HUES64 (cell line): ENCODE measurements around the gene WDFY4.

ENCODE experiments used
- H3K27ac ChIP-seq: 2 replicates; pipeline ENCODE4 v1.7.0; 2013; ENCODE audit warnings: low read depth, low read length, inconsistent platforms
- H3K27me3 ChIP-seq: 2 replicates; pipeline ENCODE4 v1.6.1; 2013; ENCODE audit warnings: mild to moderate bottlenecking, low read length; ENCODE audit not compliant: insufficient read depth
- H3K36me3 ChIP-seq: 2 replicates; pipeline ENCODE4 v1.6.1; 2013; ENCODE audit warnings: mild to moderate bottlenecking, low read length; ENCODE audit not compliant: insufficient read depth
- H3K4me1 ChIP-seq: 2 replicates; pipeline ENCODE4 v1.6.1; 2013; ENCODE audit warnings: mild to moderate bottlenecking, low read length, moderate library complexity; ENCODE audit not compliant: insufficient read depth
- H3K4me3 ChIP-seq: 2 replicates; pipeline ENCODE4 v1.5.1; 2013; ENCODE audit warnings: mild to moderate bottlenecking, low read length, moderate library complexity
- H3K9ac ChIP-seq: 2 replicates; pipeline ENCODE4 v1.6.1; 2013; ENCODE audit warnings: mild to moderate bottlenecking, low read depth, low read length
- H3K9me3 ChIP-seq: 2 replicates; pipeline ENCODE4 v1.6.1; 2013; ENCODE audit warnings: low read depth, low read length; ENCODE audit not compliant: insufficient read depth
- whole genome bisulfite sequencing: fragments of 150-250, 120-280 bp; methylation state at CpG from one replicate; pipeline ENCODE4 v1.1.7; 2013; ENCODE audit warnings: missing lambda C conversion rate; 5-methylcytosine and 5-hydroxymethylcytosine counted together

Gene WDFY4

GRCh38 chr10:48678041-48678440 is 6.6 kb upstream of the WDFY4 start:
- Histone ChIP-seq H3K27ac (no peak overlapping the region), H3K4me1 (no peaks in the 10 kb centered on the region)
- 100% methylated on average over 1 of the region's 1 CpG for WGBS

GRCh38 chr10:48681740-48682139 is 2.9 kb upstream of the WDFY4 start:
- no peak overlapping the region for H3K27ac ChIP-seq
- H3K4me3 ChIP-seq, result no peak overlapping the region
- 94% methylated on average over 3 of the region's 3 CpGs for WGBS
- H3K36me3 ChIP-seq, result no peaks in the 10 kb centered on the region
- H3K9ac ChIP-seq, result no peak overlapping the region
- no peaks in the 10 kb centered on the region for H3K27me3 ChIP-seq
- peaks cover 9% of the 10 kb centered on the region; the same call in 1 of the 2 replicates for H3K9me3 ChIP-seq
- H3K4me1 ChIP-seq, result no peaks in the 10 kb centered on the region

More at GRCh38 chr10:48678041-48678440, 6.6 kb upstream of the WDFY4 start:
- Histone ChIP-seq H3K27me3 (no peaks in the 10 kb centered on the region), H3K9ac (no peak overlapping the region), H3K9me3 (peaks cover 13% of the 10 kb centered on the region; the same call in 1 of the 2 replicates), H3K4me3 (no peak overlapping the region), H3K36me3 (no peaks in the 10 kb centered on the region)

- WGBS, result 84% methylated on average over 3 of the region's 3 CpGs
- Histone ChIP-seq H3K4me3 (no peak overlapping the region), H3K36me3 (no peaks in the 10 kb centered on the region), H3K9ac (no peak overlapping the region), H3K9me3 (peaks cover 7% of the 10 kb centered on the region; the same call in 1 of the 2 replicates), H3K27me3 (no peaks in the 10 kb centered on the region), H3K4me1 (no peaks in the 10 kb centered on the region), H3K27ac (no peak overlapping the region)
Observed at GRCh38 chr10:48682265-48682664, 2.4 kb upstream of the WDFY4 start.

GRCh38 chr10:48683424-48683823 is 1.2 kb upstream of the WDFY4 start:
- Histone ChIP-seq H3K4me1 (no peaks in the 10 kb centered on the region), H3K27me3 (no peaks in the 10 kb centered on the region), H3K9me3 (no peaks in the 10 kb centered on the region), H3K9ac (no peak overlapping the region), H3K27ac (no peak overlapping the region), H3K36me3 (no peaks in the 10 kb centered on the region), H3K4me3 (no peak overlapping the region)
- 94% methylated on average over 5 of the region's 6 CpGs for WGBS

GRCh38 chr10:48683868-48684267 is 805 bp upstream of the WDFY4 start:
- no peak overlapping the region for H3K9ac ChIP-seq
- WGBS, result 91% methylated on average over 5 of the region's 5 CpGs
- H3K4me1 ChIP-seq, result no peaks in the 10 kb centered on the region
- no peaks in the 10 kb centered on the region for H3K9me3 ChIP-seq
- H3K27me3 ChIP-seq, result no peaks in the 10 kb centered on the region
- H3K36me3 ChIP-seq, result no peaks in the 10 kb centered on the region
- H3K27ac ChIP-seq, result no peak overlapping the region
- no peak overlapping the region for H3K4me3 ChIP-seq

- Histone ChIP-seq H3K9ac (no peak overlapping the region), H3K4me1 (no peaks in the 10 kb centered on the region), H3K9me3 (no peaks in the 10 kb centered on the region), H3K4me3 (no peak overlapping the region), H3K27ac (no peak overlapping the region), H3K36me3 (no peaks in the 10 kb centered on the region), H3K27me3 (no peaks in the 10 kb centered on the region)
- WGBS, result 95% methylated on average over 6 of the region's 6 CpGs
Observed at GRCh38 chr10:48684463-48684791, 246 bp upstream of the WDFY4 start.

- 91% methylated on average over 6 of the region's 6 CpGs for WGBS
- Histone ChIP-seq H3K9me3 (no peaks in the 10 kb centered on the region), H3K27ac (no peak overlapping the region), H3K36me3 (no peaks in the 10 kb centered on the region), H3K9ac (no peak overlapping the region), H3K4me3 (no peak overlapping the region), H3K4me1 (no peaks in the 10 kb centered on the region), H3K27me3 (no peaks in the 10 kb centered on the region)
Observed at GRCh38 chr10:48685731-48686130, 1.1 kb downstream of the WDFY4 start.

- Histone ChIP-seq H3K4me1 (peaks cover 8% of the 10 kb centered on the region; the same call in 1 of the 2 replicates), H3K9ac (no peak overlapping the region), H3K36me3 (no peaks in the 10 kb centered on the region), H3K9me3 (no peaks in the 10 kb centered on the region), H3K4me3 (no peak overlapping the region), H3K27me3 (no peaks in the 10 kb centered on the region), H3K27ac (no peak overlapping the region)
- 90% methylated on average over 12 of the region's 12 CpGs for WGBS
Observed at GRCh38 chr10:48690791-48691660, 6.4 kb downstream of the WDFY4 start.

- H3K9ac ChIP-seq, result no peak overlapping the region
- H3K27ac ChIP-seq, result no peak overlapping the region
- H3K4me1 ChIP-seq, result peaks cover 8% of the 10 kb centered on the region; the same call in 1 of the 2 replicates
- H3K9me3 ChIP-seq, result no peaks in the 10 kb centered on the region
- 74% methylated on average over 8 of the region's 8 CpGs for WGBS
- H3K27me3 ChIP-seq, result no peaks in the 10 kb centered on the region
- no peak overlapping the region for H3K4me3 ChIP-seq
- H3K36me3 ChIP-seq, result no peaks in the 10 kb centered on the region
Observed at GRCh38 chr10:48691812-48692528, 7.3 kb downstream of the WDFY4 start.

- no peak overlapping the region for H3K9ac ChIP-seq
- 87% methylated on average over 4 of the region's 4 CpGs for WGBS
- peaks cover 8% of the 10 kb centered on the region; the same call in 1 of the 2 replicates for H3K4me1 ChIP-seq
- no peak overlapping the region for H3K4me3 ChIP-seq
- no peaks in the 10 kb centered on the region for H3K27me3 ChIP-seq
- H3K9me3 ChIP-seq, result no peaks in the 10 kb centered on the region
- no peak overlapping the region for H3K27ac ChIP-seq
- no peaks in the 10 kb centered on the region for H3K36me3 ChIP-seq
Observed at GRCh38 chr10:48692748-48693147, 8.1 kb downstream of the WDFY4 start.

- Histone ChIP-seq H3K9me3 (no peaks in the 10 kb centered on the region), H3K4me1 (peaks cover 8% of the 10 kb centered on the region; the same call in 1 of the 2 replicates), H3K27ac (no peak overlapping the region), H3K9ac (no peak overlapping the region), H3K36me3 (no peaks in the 10 kb centered on the region), H3K4me3 (no peak overlapping the region), H3K27me3 (no peaks in the 10 kb centered on the region)
- 93% methylated on average over 4 of the region's 4 CpGs for WGBS
Observed at GRCh38 chr10:48693206-48693605, 8.5 kb downstream of the WDFY4 start.
